ENCODE measurements around the gene NKX6-2.

NKX6-2 gene

GRCh38 chr10:132802048-132802447 lies 16.1 kb upstream of the NKX6-2 start:
- no peak for TF ChIP-seq EGR1 (IDR thresholded peaks at IDR 0.05)
- no peak for TF ChIP-seq CREB1 (IDR thresholded peaks at IDR 0.05; ENCODE audit: low read depth)
- no peak for TF ChIP-seq TAF1 (IDR thresholded peaks at IDR 0.05; ENCODE audit: low read depth)
- no peak for TF ChIP-seq NFIC (IDR thresholded peaks at IDR 0.05)
- TF ChIP-seq TCF12 (IDR thresholded peaks at IDR 0.05; ENCODE audit: low read depth), result no peak
- no peak for TF ChIP-seq EP300 (IDR thresholded peaks at IDR 0.05; ENCODE audit: borderline replicate concordance)
- TF ChIP-seq RAD21 (IDR thresholded peaks at IDR 0.05; ENCODE audit: low read depth), result no peak

GRCh38 chr10:132799865-132800264 lies 13.9 kb upstream of the NKX6-2 start:
- no peak for TF ChIP-seq CEBPB (IDR thresholded peaks at IDR 0.05)
- TF ChIP-seq FOXM1 (IDR thresholded peaks at IDR 0.05; ENCODE audit: borderline replicate concordance, low read depth), result no peak
- TF ChIP-seq MAX (IDR thresholded peaks at IDR 0.05), result no peak
- no peak for TF ChIP-seq EGR1 (IDR thresholded peaks at IDR 0.05)
- TF ChIP-seq USF1 (IDR thresholded peaks at IDR 0.05), result no peak

GRCh38 chr10:132798876-132799275 lies 12.9 kb upstream of the NKX6-2 start:
- no peak for TF ChIP-seq RAD21 (IDR thresholded peaks at IDR 0.05; ENCODE audit: low read depth)
- no peak for TF ChIP-seq TCF12 (IDR thresholded peaks at IDR 0.05; ENCODE audit: low read depth)
- no peak for TF ChIP-seq NFIC (IDR thresholded peaks at IDR 0.05)
- TF ChIP-seq TEAD4 (IDR thresholded peaks at IDR 0.05), result no peak
- no peak for TF ChIP-seq EGR1 (IDR thresholded peaks at IDR 0.05)
- TF ChIP-seq MAX (IDR thresholded peaks at IDR 0.05), result no peak
- no peak for TF ChIP-seq CEBPB (IDR thresholded peaks at IDR 0.05)
- TF ChIP-seq REST (IDR thresholded peaks at IDR 0.05; ENCODE audit: low read depth), result no peak
- no peak for TF ChIP-seq USF1 (IDR thresholded peaks at IDR 0.05)
- no peak for TF ChIP-seq EP300 (IDR thresholded peaks at IDR 0.05; ENCODE audit: borderline replicate concordance)
- TF ChIP-seq YY1 (IDR thresholded peaks at IDR 0.05; ENCODE audit: low read depth), result no peak
- TF ChIP-seq ZBTB7A (IDR thresholded peaks at IDR 0.05; ENCODE audit: low read depth), result no peak
- no peak for TF ChIP-seq FOXM1 (IDR thresholded peaks at IDR 0.05; ENCODE audit: borderline replicate concordance, low read depth)
- no peak for TF ChIP-seq CREB1 (IDR thresholded peaks at IDR 0.05; ENCODE audit: low read depth)
- TF ChIP-seq TAF1 (IDR thresholded peaks at IDR 0.05; ENCODE audit: low read depth), result no peak

- no peak for TF ChIP-seq YY1 (IDR thresholded peaks at IDR 0.05; ENCODE audit: low read depth)
These were observed 12.5 kb upstream of the NKX6-2 start for GRCh38 chr10:132798403-132798802.

- TF ChIP-seq MAX (IDR thresholded peaks at IDR 0.05), result no peak
- no peak for TF ChIP-seq TAF1 (IDR thresholded peaks at IDR 0.05; ENCODE audit: low read depth)
- TF ChIP-seq CREB1 (IDR thresholded peaks at IDR 0.05; ENCODE audit: low read depth), result no peak
- no peak for TF ChIP-seq TCF12 (IDR thresholded peaks at IDR 0.05; ENCODE audit: low read depth)
- no peak for TF ChIP-seq EGR1 (IDR thresholded peaks at IDR 0.05)
- no peak for TF ChIP-seq CEBPB (IDR thresholded peaks at IDR 0.05)
- no peak for TF ChIP-seq USF1 (IDR thresholded peaks at IDR 0.05)
- no peak for TF ChIP-seq REST (IDR thresholded peaks at IDR 0.05; ENCODE audit: low read depth)
- TF ChIP-seq YY1 (IDR thresholded peaks at IDR 0.05; ENCODE audit: low read depth), result no peak
- TF ChIP-seq FOXM1 (IDR thresholded peaks at IDR 0.05; ENCODE audit: borderline replicate concordance, low read depth), result no peak
- TF ChIP-seq ZBTB7A (IDR thresholded peaks at IDR 0.05; ENCODE audit: low read depth), result no peak
- TF ChIP-seq NFIC (IDR thresholded peaks at IDR 0.05), result no peak
- TF ChIP-seq RAD21 (IDR thresholded peaks at IDR 0.05; ENCODE audit: low read depth), result no peak
- no peak for TF ChIP-seq TEAD4 (IDR thresholded peaks at IDR 0.05)
- no peak for TF ChIP-seq EP300 (IDR thresholded peaks at IDR 0.05; ENCODE audit: borderline replicate concordance)
These were observed 10.9 kb upstream of the NKX6-2 start for GRCh38 chr10:132796846-132797245.

All from Ishikawa (cell line).